Articular chondrocyte of knee joint (primary cell): ENCODE data around the gene CHTOP. TPM values are rescaled to one million over a fixed set of nuclear protein-coding genes. Genes with fewer than 3 reads are reported as not detected.

ENCODE experiments used
- small RNA-seq: library from RNA; depleted of rRNA; stranded (forward); fragments of <200 nt; gene quantifications from one replicate; pipeline ENCODE3, GENCODE V24; 2012
- total RNA-seq: library from RNA; depleted of rRNA; stranded (reverse); fragments of >200 nt; gene quantifications from 2 replicates; pipeline ENCODE4 v1.2.3, GENCODE V29; 2012

The CHTOP gene
- total RNA-seq, result 38.4 and 41.4 TPM in 2 replicates

DNA sequence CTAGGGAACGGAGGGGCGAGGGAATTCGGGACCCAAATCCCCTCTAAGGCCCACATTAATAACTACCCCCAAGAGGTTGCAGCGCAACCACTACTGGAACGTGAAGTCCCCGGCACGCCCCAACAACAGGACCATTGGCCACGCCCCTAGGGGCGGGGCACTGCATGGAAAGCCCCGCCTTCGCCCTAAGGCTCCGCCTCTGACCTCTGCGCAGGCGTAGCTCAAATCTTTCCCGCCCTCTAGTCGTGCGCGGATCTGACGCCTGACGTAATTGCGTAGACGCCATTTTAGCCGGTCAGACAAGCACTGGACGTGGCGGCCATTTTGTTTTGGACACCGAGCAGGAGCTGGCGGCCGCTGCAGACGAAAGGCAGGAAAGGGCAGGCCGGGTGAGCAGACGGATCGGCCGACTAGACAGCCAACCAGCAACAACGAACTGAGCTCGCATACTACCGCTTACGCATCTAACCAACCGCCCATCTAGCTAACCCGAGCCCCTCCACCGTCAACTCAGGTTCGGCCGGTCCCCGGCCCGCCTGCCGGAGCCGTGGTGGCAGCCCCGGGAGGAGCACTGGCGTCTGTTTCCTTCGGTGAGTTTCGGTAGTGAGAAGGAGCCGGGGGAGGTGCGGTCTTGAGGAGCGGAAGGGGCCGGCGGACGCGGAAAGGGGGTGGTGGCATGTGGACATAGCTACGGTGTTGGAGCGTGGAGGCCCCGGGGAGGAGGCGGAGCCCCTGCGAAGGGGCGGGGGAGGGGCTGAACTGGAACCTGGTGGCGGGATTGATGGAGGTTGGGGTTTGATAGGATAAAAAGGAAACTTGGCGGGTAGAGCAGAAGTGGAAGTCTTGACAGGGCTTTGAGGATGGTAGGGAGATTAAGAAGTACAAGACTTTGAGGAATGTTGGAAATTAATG, at the start of gene CHTOP:
TSS of gene CHTOP (plus strand) at position 313 of the 912 bp plus-strand sequence. CDS start 2,523 bp downstream, outside the sequence.

GRCh38 chr1:153612755-153613331, 21.0 kb upstream of the CHTOP start, which contains the start of gene S100A16:
TSS of gene S100A16 (minus strand) at chr1:153613137. CDS start at chr1:153608151, 4,986 bp downstream.

DNA sequence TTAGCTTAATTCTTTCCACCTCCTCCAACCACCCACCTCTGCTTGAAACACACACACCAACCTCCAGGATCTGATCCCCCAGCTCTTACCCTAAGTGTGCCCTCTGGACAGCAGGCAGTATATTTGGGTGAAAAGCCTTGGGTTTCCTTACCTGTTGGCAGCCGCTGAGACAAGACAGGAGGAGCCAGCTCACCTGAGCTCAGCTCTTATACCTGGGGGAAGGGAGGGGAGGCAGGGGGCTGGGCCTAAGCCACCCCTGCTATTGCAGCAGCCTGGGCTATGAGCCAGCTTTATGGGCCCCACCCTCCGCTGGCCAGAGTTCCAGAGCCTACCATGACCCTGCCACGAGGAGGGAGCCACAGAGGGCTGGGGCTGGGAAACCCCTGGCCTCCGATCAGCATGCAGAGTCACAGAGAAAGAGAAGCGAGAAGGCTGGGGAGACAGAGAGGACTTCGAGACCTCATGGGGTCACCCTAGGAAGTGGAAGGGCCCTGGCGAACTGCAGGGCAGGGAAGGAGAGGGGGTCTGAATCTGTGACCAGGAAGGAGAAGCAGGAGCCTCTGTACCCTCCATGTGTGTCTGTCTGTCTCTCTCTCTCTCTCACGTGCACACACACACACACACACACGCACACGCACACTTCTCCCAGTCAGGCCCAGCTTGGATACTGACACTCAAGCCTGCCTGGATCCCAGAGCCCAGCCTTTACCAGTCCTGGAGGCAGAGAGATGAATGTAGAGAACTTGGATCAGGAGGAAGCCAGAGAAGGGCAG, 17.5 kb upstream of the CHTOP start, which contains the start of gene S100A14:
TSS of gene S100A14 (minus strand) at position 182 of the 773 bp plus-strand sequence. CDS start 467 bp downstream, outside the sequence.

GRCh38 chr1:153626904-153627714, 6.8 kb upstream of the CHTOP start, which contains the start of gene S100A13:
TSS of gene S100A13 (minus strand) at chr1:153627505. CDS start at chr1:153626472, 1,033 bp downstream.

DNA sequence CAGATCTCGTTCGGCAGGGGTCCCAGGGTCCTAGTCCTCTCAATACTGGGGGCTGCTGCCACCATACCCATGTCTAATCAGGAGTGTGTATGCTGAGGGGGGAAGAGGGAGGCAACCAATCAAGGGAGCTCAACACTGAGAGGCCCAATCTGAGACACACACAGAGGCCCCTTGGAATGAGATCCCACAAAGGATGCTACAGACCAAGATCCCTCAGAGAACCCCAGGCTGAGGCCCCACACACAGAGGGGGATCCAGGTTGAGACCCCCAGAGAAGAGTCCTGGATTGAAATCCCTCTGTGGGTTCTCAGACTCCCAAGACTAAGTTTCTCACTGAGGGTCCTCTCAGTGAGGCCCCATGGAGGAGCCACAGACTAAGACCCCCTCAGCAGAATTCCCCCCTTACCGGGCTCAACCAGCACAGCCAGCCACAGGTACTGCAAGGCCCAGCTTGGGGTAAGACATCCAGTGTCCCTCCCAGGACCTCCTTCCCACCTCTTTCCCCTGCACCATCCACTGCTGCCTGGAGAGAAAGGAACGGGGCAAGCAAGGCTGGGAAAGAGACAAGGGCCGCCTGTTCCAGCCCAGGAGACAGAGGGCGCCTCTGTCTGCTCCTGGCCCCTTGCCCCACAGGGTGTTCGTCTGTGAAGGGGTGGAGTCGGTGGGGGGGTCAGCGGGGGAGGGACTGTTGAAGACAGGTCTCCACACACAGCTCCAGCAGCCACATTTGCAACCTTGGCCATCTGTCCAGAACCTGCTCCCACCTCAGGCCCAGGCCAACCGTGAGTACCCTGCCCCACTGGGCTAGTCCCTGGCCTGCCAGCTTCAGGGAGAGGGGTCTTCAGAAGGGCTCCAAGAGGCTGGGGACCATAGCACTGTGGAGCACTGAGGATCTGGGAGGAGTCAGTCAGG, 5.9 kb upstream of the CHTOP start, which contains the start of gene S100A1:
TSS of gene S100A1 (plus strand) at position 720 of the 912 bp plus-strand sequence. CDS start 2,088 bp downstream, outside the sequence.

DNA sequence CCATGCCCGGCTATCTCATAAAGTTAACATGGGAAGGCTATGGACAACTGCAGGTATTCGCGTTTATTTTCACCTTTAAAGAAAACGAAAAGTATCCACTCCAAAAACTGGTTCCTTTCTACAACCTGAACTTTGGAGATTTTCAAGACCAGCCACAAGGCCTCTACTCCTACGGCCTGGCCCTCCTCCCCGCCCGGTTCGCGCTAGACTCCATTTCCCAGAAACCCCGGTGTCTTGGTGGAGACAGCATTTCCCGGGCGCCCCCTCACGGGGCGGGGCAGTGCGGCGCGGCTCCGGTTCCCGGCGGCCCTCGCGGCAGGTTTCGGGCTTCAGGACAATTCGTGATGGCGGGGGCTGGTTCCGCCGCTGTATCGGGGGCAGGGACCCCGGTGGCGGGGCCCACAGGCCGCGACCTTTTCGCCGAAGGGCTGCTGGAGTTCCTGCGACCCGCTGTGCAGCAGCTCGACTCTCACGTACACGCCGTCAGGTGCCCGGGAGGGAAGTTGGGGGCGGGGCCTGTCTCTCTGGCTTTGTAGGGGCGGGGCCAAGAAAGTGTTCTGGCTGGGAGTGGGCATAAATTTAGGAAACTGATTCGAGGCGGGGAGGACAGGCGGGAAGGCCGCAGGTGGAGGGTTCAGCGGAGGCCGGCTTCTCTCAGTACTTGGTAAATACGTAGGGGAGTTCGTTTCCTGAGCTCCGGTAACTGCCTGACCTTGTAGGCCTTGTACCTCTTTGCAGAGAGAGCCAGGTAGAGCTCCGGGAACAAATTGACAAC, 24.7 kb downstream of the CHTOP start, which contains the start of gene SNAPIN:
TSS of gene SNAPIN (plus strand) at position 304 of the 775 bp plus-strand sequence. CDS start at position 345, 41 bp downstream.

DNA sequence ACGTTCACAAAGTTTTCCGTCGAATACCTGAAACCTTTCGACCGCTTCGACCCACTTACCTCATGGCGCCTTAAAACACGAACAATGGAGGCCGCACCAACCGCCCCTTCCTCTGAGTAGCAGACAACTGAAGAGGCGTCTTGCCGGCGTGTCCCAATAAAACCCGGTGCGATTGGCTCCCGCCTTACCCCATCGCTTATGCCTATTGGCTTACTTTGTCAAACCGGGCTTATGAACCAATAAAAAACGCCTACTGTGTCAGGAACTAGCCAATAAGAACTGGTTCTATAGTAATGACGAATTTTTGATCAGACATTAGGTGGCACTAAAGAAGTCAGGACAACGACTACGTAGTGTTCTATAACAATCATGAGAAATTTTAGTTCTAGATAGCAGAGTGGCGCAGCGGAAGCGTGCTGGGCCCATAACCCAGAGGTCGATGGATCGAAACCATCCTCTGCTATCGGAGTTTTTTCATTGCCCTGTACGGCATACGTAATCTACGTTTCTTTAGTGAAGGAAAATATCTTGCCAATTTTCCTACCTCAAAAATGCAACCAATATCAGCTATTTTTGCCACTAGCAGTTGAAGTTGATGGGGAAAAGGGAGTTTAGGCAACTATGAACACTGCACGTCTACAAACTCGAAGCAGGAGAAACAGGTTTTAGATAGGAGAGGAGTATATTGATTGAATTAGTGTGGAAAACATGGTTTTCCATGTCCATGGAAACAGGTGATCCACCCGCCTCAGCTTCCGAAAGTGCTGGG, 37.2 kb downstream of the CHTOP start, which contains the start of gene ILF2:
TSS of gene ILF2 (minus strand) at position 135 of the 769 bp plus-strand sequence. CDS start at position 64, 71 bp downstream.

DNA sequence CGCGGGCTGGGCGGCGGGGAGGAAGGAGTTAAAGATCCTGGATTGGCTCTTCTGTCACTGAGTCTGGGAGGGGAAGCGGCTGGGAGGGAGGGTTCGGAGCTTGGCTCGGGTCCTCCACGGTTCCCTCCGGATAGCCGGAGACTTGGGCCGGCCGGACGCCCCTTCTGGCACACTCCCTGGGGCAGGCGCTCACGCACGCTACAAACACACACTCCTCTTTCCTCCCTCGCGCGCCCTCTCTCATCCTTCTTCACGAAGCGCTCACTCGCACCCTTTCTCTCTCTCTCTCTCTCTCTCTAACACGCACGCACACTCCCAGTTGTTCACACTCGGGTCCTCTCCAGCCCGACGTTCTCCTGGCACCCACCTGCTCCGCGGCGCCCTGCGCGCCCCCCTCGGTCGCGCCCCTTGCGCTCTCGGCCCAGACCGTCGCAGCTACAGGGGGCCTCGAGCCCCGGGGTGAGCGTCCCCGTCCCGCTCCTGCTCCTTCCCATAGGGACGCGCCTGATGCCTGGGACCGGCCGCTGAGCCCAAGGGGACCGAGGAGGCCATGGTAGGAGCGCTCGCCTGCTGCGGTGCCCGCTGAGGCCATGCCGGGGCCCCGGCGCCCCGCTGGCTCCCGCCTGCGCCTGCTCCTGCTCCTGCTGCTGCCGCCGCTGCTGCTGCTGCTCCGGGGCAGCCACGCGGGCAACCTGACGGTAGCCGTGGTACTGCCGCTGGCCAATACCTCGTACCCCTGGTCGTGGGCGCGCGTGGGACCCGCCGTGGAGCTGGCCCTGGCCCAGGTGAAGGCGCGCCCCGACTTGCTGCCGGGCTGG, 44.9 kb downstream of the CHTOP start, which contains the start of gene NPR1:
TSS of gene NPR1 (plus strand) at position 170 of the 818 bp plus-strand sequence. CDS start at position 591, 421 bp downstream.

Small RNAs within 50 kb of the gene (small RNA-seq; reads per million reads assigned to genes)
- gene MIR8083, result not detected

Other genes starting within 250 kb of the CHTOP start
- not detected in 2 replicates for gene S100A8, start 243.0 kb upstream of the CHTOP start, total RNA-seq
- not detected in 2 replicates for gene S100A7A, start 217.5 kb upstream of the CHTOP start, total RNA-seq
- not detected in 2 replicates for gene S100A7, start 173.4 kb upstream of the CHTOP start, total RNA-seq
- 723 and 917 TPM in 2 replicates for gene S100A6, start 98.1 kb upstream of the CHTOP start, total RNA-seq
- not detected in 2 replicates for gene S100A5, start 93.1 kb upstream of the CHTOP start, total RNA-seq
- 164 and 276 TPM in 2 replicates for gene S100A4, start 88.3 kb upstream of the CHTOP start, total RNA-seq
- gene S100A3, start 84.8 kb upstream of the CHTOP start, total RNA-seq, result 2.0 and 3.7 TPM in 2 replicates
- 2.9 and 3.1 TPM in 2 replicates for gene S100A2, start 68.2 kb upstream of the CHTOP start, total RNA-seq
- 128 and 138 TPM in 2 replicates for gene S100A16, start 20.9 kb upstream of the CHTOP start, total RNA-seq
- gene S100A14, start 17.7 kb upstream of the CHTOP start, total RNA-seq, result not detected in 2 replicates
- 99.6 and 142 TPM in 2 replicates for gene S100A13, start 6.6 kb upstream of the CHTOP start, total RNA-seq
- gene S100A1, start 5.6 kb upstream of the CHTOP start, total RNA-seq, result 1.7 and 3.5 TPM in 2 replicates
- gene SNAPIN, start 24.6 kb downstream of the CHTOP start, total RNA-seq, result 44.4 and 53.4 TPM in 2 replicates
- 165 and 169 TPM in 2 replicates for gene ILF2, start 36.9 kb downstream of the CHTOP start, total RNA-seq
- gene NPR1, start 44.6 kb downstream of the CHTOP start, total RNA-seq, result under 0.01 and 0.13 TPM in 2 replicates
- 40.5 and 43.0 TPM in 2 replicates for gene INTS3, start 94.0 kb downstream of the CHTOP start, total RNA-seq
- gene SLC27A3, start 141.3 kb downstream of the CHTOP start, total RNA-seq, result 8.2 and 11.9 TPM in 2 replicates